GM21423 (cell line): ENCODE measurements around the gene LCA5L.
"Not testable (repeated sequence)": the region's sequence is repeated elsewhere in the genome, so short reads cannot be mapped to it uniquely, and the experiment has no call there.

Experiments
- ATAC-seq: cut with Tn5 transposase; IDR thresholded peaks from one replicate; pipeline ENCODE4 v1.9.1; 2021; ENCODE audit warnings: mild to moderate bottlenecking, moderate library complexity; ENCODE audit not compliant: unreplicated experiment

LCA5L gene

GRCh38 chr21:39452207-39452969, 6.8 kb upstream of the LCA5L start:
- no peak for ATAC-seq

- ATAC-seq: no peak
Observed at GRCh38 chr21:39451332-39452206, 6.0 kb upstream of the LCA5L start, which contains the start of gene SH3BGR. SH3BGR (plus strand) TSS chr21:39451970; CDS start chr21:39452097, 127 bp downstream.

GRCh38 chr21:39447264-39447663, 1.7 kb upstream of the LCA5L start:
- ATAC-seq: no peak

GRCh38 chr21:39444421-39445180, 977 bp downstream of the LCA5L start:
- ATAC-seq: peak; percentile 2

- no peak for ATAC-seq
Observed at GRCh38 chr21:39441502-39442475, 3.8 kb downstream of the LCA5L start.

- ATAC-seq: no peak
Observed at GRCh38 chr21:39439232-39439631, 6.3 kb downstream of the LCA5L start.

GRCh38 chr21:39434950-39435349, 10.6 kb downstream of the LCA5L start:
- no peak for ATAC-seq

- no peak for ATAC-seq
Observed at GRCh38 chr21:39430954-39431353, 14.6 kb downstream of the LCA5L start.

- ATAC-seq: no peak
Observed at GRCh38 chr21:39430457-39430856, 15.1 kb downstream of the LCA5L start.

- ATAC-seq: no peak
Observed at GRCh38 chr21:39430016-39430415, 15.6 kb downstream of the LCA5L start.

- no peak for ATAC-seq
Observed at GRCh38 chr21:39429445-39429844, 16.1 kb downstream of the LCA5L start.

GRCh38 chr21:39422527-39423241, 22.9 kb downstream of the LCA5L start:
- ATAC-seq: no peak

- not testable (repeated sequence) for ATAC-seq
Observed at GRCh38 chr21:39419204-39419603, 26.4 kb downstream of the LCA5L start.

- no peak for ATAC-seq
Observed at GRCh38 chr21:39406065-39406464, 39.5 kb downstream of the LCA5L start.

GRCh38 chr21:39400173-39400572, 45.4 kb downstream of the LCA5L start:
- no peak for ATAC-seq

GRCh38 chr21:39397646-39398385, 47.8 kb downstream of the LCA5L start:
- no peak for ATAC-seq

GRCh38 chr21:39392981-39393380, 52.6 kb downstream of the LCA5L start:
- ATAC-seq: no peak

- ATAC-seq: no peak
Observed at GRCh38 chr21:39390212-39390765, 55.3 kb downstream of the LCA5L start.
